Ovary (tissue), 3 donors: ENCODE data around the gene OTUD7B.

ENCODE experiments used
- EP300 ChIP-seq: sonication (generic); formaldehyde crosslinking; IDR thresholded peaks from one replicate; pipeline ENCODE4 v1.6.1; 2017; ENCODE audit warnings: antibody characterized with exemption
- TF ChIP-seq, protein P1 (sequence below), 3 donors: fragments of 450-650 bp in 2 of 3; fragments of 200-600 bp in 1 of 3; IDR thresholded peaks; one replicate each; pipeline versions ENCODE4 v1.5.1 to v1.8.0; 2016 to 2022; ENCODE audit warnings: antibody characterized with exemption in 3 of 3, mild to moderate bottlenecking in 1 of 3
- donor health status: DM: no; HTN: no; CAD: no.

DNA sequence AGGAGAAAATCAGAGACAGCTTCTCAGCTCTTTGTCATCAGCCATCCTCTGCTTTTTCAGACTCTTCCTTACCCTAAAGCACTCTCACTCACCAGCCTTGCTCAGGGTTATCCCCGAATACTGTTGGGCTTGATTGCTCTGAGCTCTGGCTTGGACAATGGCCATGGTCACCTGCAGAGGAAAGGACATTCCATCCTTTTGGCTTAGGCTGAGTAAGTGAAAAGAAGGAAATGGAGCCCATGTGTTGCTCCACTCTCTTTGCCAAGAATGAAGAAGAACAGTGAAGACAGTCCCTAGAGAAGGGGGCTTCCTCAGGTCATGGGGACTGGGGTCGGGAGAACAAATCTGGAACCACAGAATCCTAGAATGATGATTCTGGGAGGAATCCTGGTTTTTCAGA lies 76.2 kb downstream of the OTUD7B start:
- TF ChIP-seq, protein P1, sequence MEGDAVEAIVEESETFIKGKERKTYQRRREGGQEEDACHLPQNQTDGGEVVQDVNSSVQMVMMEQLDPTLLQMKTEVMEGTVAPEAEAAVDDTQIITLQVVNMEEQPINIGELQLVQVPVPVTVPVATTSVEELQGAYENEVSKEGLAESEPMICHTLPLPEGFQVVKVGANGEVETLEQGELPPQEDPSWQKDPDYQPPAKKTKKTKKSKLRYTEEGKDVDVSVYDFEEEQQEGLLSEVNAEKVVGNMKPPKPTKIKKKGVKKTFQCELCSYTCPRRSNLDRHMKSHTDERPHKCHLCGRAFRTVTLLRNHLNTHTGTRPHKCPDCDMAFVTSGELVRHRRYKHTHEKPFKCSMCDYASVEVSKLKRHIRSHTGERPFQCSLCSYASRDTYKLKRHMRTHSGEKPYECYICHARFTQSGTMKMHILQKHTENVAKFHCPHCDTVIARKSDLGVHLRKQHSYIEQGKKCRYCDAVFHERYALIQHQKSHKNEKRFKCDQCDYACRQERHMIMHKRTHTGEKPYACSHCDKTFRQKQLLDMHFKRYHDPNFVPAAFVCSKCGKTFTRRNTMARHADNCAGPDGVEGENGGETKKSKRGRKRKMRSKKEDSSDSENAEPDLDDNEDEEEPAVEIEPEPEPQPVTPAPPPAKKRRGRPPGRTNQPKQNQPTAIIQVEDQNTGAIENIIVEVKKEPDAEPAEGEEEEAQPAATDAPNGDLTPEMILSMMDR (IDR thresholded peaks at IDR 0.05), result no peak
- no peak for TF ChIP-seq EP300
